Occipital lobe (tissue), 2 donors: ENCODE data around the gene HDAC3. TPM values are rescaled to one million over a fixed set of nuclear protein-coding genes. Genes with fewer than 3 reads are reported as not detected.
A peak's percentile ranks its signal among the peaks of the same experiment; 100 is the strongest.
"Not testable (repeated sequence)": the region's sequence is repeated elsewhere in the genome, so short reads cannot be mapped to it uniquely, and the experiment has no call there.

ENCODE experiments used
- DNase-seq: peaks from one replicate; lab custom pipeline; 2025; lab: John Stamatoyannopoulos, UW
- total RNA-seq: library from RNA; depleted of rRNA; stranded (reverse); fragments of >200 nt; gene quantifications from one replicate; pipeline ENCODE4 v1.2.3, GENCODE V29; 2014

The HDAC3 gene
- total RNA-seq, 1 donor from 2014 or later: 46.5 TPM

DNA sequence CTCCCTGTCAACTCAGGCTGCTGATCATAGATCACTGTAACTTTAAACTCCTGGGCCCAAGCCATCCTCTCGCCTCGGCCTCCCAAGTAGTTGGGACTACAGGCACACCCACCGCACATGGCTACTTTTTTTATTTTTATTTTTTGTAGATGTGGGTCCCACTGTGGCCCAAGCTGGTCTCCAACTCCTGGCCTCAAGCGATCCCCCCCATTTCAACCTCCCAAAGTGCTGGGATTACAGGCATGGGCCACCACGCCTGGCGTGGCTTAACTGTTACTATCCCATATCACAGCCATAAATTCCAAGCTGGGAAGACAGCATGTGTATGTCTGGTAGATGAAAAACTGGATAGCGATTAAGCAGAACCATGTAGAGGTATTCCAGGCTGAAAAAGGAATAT lies 1.0 kb downstream of the HDAC3 start:
- no peak for DNase-seq

DNA sequence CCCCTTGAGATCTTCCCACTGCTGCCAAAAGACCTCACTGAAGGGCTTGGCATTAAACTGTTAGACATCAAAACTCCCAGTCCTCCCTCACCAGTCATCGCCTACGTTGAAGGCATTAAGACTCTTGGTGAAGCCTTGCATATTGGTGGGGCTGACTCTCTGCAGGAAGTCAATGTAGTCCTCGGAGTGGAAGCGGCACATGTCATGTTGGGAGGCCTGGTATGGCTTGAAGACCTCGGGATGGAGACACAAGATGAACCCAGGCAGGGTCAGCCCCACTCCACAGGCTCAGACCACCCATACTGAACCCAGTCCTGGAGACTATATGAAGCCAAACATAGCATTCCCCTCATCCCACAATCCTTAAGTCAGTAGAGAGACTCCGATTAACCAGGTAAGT lies 1.9 kb downstream of the HDAC3 start:
- no peak for DNase-seq

DNA sequence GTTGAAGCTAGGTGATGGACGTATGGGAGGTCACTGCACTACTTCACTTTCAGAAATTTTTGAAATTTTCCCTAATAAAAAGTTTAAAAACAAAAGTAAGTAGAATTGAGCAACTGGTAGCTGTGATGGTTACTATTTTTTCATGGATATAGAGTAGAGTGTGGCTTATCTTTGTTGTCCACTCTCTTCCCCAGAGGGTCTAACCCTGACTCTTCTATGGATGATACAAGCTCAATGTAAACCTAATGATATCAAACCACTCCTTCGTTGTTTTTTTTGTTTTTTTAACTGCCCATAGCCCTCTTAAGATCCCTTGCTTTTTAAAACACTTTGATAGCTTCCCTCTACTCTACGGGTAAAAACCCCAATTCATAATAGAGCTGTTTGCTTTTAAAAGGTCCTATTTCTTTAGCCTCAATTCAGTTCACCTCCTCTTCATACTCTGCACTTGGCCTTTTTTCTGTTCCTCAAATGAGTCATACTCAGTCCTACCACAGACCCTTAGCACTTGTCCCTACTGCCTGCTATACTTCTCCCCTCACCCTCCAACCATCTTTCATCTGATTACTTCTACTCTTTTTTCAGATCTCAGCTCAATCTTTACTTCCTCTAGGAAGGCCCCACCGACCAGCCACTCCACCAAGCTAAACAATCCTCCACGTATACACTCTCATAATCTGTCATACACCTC lies 2.6 kb downstream of the HDAC3 start:
- DNase-seq: no peak

DNA sequence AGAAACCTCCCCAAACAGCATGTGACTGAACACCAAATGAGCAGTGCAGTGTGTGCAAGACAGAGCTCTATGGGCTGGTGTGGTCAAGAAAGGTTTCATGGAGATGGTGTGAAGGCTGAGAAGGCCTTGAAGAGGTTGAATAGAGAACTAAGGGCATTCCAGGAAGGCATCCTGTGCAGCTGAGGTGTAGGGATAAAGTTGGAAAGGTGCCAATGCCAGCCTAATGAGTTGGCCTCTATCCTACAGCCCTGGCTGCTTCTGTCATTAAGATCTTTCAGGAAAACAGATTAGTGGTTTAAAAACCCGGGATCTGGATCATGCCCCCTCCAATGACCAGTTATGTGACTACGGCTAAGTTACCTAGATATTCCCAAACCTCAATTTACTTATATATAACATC lies 4.0 kb downstream of the HDAC3 start:
- DNase-seq: no peak

DNA sequence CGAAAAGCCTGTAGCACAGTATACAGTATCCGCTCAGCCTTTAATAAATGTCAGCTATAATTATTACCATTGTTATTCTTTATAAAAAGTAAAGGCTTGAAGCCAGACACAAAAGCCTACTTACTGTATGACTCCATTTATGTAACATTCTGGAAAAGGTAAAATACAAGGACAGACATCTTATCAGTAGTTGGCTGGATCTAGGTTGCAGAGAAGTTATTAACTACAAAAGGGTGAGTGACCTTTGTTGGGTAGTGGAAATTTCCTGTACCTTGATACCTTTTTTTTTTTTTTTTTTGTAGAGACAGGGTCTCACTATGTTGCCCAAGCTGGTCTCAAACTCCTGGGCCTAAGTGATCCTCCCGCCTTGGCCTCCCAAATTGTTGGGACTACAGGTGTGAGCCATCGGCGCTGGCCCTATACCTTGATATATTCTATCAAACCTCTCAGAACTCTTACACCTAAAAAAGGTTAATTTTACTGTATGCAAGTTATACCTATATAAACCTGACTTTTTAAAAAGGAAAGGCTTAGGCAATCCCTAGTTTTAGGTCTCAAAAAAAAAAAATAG lies 6.0 kb downstream of the HDAC3 start:
- no peak for DNase-seq

DNA sequence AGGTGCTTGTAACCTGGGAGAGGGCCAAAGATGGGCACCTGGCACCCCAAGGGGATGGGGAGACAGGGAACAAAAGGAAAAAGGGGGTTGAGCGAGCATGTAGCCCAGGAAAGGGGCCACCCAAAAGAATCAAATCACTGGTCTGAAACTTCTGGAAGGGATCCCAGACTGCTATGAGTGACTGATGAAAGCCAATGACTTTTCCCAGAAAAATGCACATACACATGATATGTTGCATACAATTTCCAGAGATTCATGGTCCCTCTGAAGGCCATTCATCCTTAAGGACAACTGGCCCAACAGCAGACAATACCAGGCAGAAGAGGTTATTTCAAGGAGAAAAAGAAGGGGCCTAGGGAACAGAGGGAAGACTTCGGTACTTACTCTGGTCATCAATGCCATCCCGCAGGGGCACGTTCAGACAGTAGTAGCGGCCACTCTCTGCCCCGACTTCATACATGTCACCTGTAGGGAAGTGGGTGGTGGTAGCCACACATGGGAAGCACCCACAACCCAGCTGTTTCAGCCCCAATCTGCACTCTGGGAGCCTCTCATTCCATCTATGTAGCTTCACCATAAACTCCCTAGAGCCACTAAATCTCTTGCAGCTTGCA lies 8.4 kb downstream of the HDAC3 start:
- DNase-seq: no peak

DNA sequence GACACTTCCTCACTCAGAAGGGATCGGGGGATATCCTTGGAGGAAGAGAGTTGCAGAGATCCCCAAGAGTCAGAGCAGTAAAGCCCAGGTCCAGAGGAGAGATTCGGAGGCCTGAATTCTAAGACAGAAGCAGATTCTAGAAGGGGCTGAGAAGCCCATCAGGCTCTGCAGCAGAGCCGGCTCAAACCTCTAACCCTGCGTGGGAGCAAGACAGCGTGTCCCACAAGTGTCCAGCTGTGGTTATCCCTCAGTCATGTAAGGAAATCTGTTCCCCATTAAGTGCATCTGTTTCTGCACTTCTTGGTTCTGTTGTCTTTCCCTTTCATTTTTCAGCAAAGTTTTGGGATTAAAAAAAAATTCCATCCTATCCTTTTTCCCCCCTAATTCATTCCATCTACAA lies 13.0 kb downstream of the HDAC3 start:
- no peak for DNase-seq

DNA sequence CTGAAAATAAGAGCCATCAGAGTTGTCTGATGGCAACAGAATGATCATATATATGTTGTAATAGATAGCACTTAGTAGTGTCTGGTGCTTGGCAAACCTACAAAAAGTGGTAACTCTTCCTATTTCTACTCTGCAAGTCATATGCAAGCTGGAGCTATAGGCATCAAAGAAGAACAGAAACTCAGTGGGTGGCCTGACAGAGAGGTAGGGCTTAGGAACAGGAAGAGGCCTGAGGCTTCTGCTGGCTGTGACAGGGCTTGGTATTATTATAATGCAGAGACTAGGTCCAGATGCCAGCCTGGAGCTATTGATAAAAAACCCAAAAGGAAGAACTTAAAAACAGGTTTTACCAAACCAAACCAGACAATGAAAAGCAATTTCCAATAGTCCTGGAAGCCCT lies 13.5 kb downstream of the HDAC3 start:
- DNase-seq: no peak

DNA sequence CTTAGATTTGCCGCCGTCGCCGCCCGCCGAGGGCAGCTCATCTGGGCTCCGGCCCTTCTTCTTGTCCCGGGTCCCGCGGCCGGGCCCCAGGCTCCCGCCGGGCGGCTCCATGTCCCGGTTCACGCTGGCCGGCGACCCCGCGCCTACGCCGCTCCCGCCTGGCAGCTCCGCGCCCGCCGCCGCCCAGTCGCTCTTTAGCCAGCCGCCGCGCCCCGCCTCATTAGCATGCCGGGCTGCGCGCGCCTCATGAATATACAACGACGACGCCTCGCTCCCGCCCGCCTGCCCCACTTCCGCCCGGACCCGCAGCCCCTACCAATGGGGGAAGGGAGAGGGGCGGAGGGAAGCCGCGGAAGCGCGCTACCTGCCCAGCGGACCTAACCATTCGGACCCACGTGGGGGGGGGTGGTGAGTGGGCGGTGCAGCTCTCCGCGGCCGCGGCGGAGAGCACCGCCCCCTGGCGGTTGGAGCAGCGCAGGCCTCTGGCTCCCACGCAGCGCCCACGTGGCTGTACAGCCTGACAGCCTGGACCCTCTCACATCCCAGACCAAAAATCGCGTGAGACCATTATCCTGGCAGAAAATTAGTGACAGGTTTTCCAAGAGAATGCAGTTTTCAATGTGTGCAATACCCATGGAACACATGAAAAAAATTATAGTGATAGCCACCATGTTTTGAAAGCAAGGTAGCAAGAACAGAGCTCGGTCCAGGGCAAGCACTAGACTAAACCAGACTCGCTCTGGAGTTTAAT lies 17.7 kb downstream of the HDAC3 start, which contains the start of gene DIAPH1:
Gene DIAPH1 (minus strand): TSS at position 197 of the 751 bp plus-strand sequence. CDS start 86 bp downstream, at position 111.
- peak; percentile 90 for DNase-seq

DNA sequence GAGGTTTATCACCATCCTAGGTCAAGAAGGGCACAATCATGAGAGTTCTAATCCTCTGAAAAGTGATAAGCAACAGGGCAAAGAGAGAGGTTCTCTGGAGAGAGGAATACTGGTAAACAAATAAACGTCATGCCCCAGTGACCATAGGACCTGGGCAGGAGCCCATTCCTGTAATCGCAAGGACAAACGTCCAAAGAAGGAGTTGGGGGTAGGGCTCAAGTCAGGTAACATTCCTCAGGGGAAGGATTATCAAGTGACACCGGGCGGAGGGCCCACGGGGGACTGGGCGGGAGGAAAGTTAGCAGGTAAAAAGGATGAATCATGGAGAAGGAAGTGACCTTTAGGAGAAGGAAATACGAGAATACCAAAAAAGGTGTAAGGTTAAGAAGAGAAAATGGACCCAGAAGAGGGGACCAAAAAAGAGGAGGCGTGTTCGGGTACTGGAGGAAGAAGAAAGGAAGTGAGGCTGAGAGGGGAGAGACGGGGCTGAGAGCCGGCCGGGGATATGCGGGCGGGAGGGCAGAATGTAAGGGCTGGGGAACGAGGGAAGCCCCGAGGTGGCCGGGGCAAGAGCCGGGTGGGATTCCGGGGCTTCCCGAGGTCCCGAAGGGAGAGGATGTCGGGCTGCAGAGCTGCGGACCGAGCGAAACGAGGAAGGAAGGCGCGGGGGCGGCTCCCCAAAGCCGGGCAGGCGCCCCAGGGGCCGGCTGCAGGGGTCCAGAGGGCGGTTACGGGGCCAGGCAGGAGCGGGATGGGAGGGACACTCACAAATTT lies 18.4 kb downstream of the HDAC3 start:
- DNase-seq: no peak

DNA sequence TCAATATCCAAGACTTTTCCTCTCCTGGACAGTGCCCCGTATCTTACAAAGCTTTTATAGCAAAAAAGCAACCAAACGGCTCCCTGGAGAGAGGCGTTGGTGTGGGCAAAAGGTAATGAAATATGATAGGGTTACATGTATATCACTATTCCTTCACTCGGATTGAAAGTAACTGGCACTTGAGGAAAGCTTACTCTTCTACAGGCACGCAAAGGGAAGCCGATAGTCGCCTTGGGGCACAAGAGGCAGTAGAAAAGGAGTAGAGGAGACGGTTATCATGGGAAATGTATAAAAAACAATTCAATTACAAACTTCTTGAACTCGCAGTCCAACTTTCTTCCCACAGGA lies 19.0 kb downstream of the HDAC3 start:
- no peak for DNase-seq

DNA sequence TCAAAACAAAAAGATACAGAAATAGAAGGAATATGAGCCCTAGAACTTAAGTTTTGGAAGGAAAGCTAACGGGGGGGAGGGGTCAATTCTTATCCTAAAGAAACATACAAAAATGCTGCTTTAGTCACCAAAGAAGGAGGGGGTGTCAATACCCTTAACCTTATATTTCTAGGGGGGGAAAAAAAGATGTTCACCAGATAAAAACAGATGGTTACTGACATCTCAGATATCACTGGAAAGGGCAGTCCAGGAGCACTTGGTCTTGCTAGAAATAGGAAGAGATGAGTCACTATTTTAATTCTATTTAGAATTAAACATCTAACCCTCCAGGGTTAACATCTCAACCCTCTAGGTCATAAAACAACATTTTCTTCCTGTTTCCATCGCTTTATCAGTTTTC lies 19.5 kb downstream of the HDAC3 start:
- DNase-seq: no peak

DNA sequence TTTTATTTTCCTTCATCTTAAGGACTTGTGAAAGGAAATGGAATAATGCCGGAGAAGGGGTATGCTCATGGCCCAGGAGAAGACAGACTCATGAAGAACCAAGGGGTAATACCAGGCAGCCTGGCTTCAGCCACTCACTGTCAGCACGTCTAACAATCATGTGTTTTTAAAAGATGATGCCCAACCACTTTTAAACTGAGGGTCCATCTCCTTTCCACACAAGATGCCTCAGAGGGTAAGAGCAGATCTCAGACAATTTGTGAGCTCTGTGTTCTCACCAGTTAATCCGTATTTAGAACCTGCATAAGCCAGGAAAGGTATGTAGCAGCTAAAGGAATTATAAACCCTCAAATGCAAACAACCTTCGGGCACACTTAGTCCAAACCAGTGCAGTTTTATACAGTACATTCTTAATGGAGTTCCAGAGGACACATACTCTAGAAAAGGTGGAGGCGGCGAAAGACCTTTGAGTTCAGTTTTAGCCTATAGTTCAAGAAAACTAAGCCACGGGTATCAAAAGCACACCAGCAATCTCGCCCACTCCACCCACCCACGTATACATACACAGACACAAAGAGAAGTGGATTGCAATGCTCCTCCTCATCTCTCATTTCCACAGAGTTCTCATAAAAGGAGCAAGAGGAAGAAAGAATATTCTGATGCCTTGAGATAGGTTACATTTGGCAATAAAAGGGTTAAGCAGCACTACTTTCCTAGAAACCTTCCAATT lies 20.5 kb downstream of the HDAC3 start:
- DNase-seq: no peak

DNA sequence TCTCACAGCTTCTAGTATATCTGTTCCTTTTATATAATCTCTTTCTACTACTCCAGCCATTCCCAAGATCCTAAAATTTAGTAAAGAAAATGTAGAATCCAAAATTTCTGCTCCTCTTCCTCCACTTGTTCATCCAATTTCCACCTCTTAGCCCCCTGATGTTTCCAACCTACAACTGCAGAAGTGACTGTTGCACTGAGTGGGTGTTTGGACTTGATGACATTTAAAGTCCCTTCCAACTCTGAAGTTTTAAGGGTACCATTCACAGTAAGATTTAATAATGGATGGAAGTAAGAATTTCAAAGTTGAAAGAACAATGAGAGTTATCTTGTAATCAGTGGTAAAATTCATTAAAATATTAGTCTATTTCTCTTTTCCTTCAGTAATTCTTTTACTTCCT lies 23.3 kb downstream of the HDAC3 start:
- no peak for DNase-seq

DNA sequence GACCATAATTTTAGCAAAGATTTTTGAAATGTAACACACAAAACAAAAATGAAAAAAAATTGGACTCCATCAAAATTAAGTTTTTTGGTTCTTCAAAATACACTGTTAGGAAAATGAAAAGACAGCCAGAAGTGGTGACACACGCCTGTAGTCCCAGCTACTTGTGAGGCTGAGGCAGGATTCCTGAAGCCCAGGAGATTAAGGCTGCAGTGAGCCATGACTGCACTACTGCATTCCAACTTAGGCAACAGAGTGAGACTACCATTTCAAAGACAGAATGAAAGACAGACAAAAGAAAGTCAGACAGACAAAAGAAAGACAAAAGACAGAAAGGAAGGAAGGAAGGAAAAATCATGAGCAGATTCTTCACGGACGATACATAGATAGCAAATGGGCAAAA lies 25.4 kb downstream of the HDAC3 start:
- no peak for DNase-seq

DNA sequence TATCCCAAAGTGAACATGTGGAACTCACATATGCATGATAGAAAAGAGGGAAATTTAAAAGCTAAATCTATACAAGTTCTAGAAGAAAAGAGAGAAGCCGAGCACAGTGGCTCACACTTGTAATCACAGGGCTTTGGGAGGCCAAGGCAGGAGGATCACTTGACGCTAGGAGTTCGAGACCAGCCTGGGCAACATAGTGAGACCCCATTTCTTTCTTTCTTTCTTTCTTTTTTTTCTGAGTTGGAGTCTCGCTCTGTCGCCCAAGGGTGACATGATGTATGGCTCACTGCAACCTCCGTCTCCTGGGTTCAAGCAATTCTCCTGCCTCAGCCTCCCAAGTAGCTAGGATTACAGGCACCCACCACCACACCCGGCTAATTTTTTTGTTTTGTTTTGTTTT lies 26.7 kb downstream of the HDAC3 start:
- not testable (repeated sequence) for DNase-seq

DNA sequence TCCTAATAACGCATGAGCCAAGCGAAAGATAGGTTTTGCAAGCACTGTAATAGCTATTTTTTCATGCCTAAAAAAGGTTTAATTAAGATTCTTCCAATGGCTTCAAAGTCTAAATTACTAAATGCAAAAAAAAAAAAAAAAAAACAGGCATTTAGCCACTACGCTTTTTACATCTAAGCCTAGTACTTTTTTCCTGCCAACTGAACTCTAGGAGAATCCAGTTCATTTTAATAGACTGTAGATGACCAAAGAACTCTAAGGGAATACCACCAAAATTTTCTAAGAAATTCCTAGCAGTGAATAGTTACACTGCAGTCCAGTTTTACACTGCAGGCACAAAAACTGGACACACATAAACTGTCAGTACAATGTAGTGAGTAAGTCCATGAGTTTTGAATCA lies 27.6 kb downstream of the HDAC3 start:
- no peak for DNase-seq

DNA sequence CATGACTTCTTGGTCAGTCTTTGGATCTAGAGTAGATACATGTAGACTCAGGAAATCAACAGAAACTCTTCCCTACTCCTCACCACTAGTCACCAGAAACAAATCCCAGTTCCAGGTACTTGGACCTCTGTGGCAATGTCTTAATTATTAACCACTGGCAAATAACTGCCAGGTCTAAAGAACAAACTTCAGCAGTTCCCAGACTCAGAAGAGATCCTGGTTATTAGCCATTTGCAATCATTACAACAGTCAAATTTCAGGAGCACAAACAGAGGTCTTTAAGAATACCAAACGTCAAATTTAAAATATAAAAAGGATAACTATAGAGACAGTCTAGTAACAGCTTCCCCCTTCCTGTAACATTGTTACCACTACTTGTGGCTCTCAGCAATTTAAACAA lies 28.1 kb downstream of the HDAC3 start:
- no peak for DNase-seq

DNA sequence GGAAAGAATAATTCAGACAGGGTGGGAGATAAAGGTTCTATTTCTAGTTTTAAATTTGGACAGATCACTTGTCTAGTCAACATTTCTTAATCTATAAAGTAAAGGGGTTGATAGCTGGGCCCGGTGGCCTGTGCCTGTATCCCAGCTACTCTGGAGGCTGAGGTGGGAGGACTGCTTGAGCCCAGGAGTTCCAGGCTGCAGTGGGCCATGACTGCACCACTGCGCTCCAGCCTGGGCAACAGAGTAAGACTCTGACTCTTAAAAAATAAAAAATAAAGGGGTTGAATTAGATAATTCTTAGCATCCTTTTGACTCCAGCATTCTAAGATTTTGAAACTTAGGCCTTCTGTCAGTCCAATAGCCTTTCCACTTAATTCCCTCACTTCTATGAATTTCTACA lies 28.6 kb downstream of the HDAC3 start:
- DNase-seq: no peak

DNA sequence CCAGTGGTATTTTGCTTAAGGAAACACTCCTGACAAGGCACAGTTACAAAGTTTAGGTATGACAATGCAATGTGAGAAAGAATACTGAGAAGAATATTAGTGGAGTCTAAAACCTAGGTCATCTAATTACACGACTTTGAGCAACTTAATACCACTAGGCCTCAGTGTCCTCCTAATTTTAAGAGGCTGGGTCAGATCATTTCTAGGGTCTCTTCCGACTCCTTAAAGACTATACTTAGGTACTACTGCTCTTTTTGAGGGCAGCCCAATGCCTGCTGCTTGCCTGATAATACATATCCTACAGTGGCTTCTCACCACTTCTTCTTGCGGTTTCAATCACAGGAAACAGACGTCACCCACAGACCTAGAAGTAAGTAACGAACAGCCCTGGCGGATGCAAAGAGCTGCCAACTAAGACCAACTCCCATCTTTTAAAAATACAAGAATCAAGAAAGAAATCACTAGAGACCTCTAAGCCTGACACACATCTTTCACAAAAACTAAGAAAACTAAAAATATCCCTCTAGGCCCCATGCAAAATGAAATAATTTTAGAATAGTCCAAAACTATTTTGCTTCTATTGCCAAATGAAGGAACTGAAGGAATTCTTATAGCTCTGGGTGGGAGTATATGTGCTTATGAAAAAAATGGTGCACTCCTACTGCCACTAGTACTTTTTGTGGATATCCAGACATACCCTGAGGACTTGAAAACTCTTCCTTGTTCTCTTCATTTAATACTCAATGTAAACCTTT lies 30.9 kb downstream of the HDAC3 start:
- no peak for DNase-seq
